H54 (cell line): Measurements from ENCODE around the gene CLASP1.

Experiments used
- DNase-seq: peaks from one replicate; pipeline ENCODE4 v3.0.0; 2011; ENCODE audit warnings: low spot score, mixed read lengths; ENCODE audit not compliant: insufficient read length
- FAIRE-seq: peaks from 3 replicates; lab custom pipeline; 2011; peaks lifted over from hg19 to GRCh38; lab: Jason Lieb, UNC
- POLR2A ChIP-seq: IDR thresholded peaks from 2 replicates; pipeline ENCODE4 v1.6.1; 2011; ENCODE audit warnings: low read depth, mild to moderate bottlenecking, low read length

CLASP1 gene

GRCh38 chr2:121436918-121437317 is 212.3 kb downstream of the CLASP1 start:
- TF ChIP-seq POLR2A = no peak
- FAIRE-seq (no peak), DNase-seq (no peak)

- DNase-seq (no peak), FAIRE-seq (no peak)
- no peak for TF ChIP-seq POLR2A
Observed at GRCh38 chr2:121435790-121436189, 213.5 kb downstream of the CLASP1 start.

- DNase-seq (no peak), FAIRE-seq (no peak)
- no peak for TF ChIP-seq POLR2A
Observed at GRCh38 chr2:121431214-121431613, 218.0 kb downstream of the CLASP1 start.

- no peak for TF ChIP-seq POLR2A
- FAIRE-seq (peak; percentile 15), DNase-seq (no peak)
Observed at GRCh38 chr2:121429927-121430520, 219.2 kb downstream of the CLASP1 start.

- DNase-seq = no peak
- no peak for TF ChIP-seq POLR2A
- FAIRE-seq = no peak
Observed at GRCh38 chr2:121429119-121429903, 220.0 kb downstream of the CLASP1 start.

- DNase-seq (no peak), FAIRE-seq (peak; percentile 27)
- TF ChIP-seq POLR2A = no peak
Observed at GRCh38 chr2:121427187-121427689, 222.0 kb downstream of the CLASP1 start.

DNA sequence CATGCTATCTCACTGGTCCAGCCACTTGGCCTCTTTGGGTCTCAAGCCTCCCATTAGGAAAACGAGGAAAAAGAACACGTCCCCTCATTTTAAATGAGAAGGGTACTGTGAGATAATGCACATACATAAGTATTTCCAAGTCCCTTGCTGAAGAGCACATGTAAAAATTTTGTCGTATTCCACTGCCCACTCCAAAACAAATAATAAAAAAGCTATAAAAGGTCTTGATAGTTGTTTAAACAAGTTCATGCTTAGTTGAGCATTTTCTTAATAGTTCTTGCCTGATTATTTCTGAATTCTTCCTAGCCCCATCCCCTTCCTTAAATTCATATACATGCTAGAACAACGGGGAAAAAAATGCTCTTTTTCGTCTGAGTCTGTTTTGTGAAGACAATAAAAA is 228.8 kb downstream of the CLASP1 start:
- no peak for FAIRE-seq
- TF ChIP-seq POLR2A = no peak

GRCh38 chr2:121419081-121419699 is 230.1 kb downstream of the CLASP1 start:
- DNase-seq (no peak), FAIRE-seq (no peak)
- no peak for TF ChIP-seq POLR2A

More for the DNA sequence above, 228.8 kb downstream of the CLASP1 start:
- no peak for DNase-seq

DNA sequence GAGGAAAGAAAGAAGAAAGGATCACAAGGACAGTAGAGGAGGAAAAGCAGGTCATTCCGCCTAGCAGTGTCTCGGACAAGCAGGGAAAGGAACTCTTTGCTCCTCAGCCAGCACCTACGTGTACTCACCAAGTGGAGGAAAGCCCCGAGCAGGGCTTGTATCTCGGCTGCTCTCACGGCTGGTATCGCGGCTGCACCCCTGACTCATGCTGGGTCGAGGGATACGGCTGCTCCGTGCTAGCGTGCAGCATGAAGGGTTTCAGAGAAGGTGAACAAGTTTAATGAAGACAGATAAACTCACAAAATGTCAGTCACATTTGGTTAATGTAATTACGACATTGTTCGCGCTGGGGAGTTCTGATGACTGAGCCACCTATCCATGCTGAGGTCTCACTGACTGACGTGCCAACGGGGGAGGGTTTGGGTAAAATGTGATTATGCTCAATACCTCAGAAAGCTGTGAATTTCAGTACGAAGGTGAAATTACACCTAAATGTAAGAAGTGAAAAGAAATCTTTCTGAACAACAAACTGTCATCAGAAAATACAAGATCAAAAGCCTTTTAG is 230.7 kb downstream of the CLASP1 start:
- TF ChIP-seq POLR2A = no peak
- no peak for DNase-seq
- FAIRE-seq = no peak

- no peak for TF ChIP-seq POLR2A
- DNase-seq (no peak), FAIRE-seq (no peak)
Observed at GRCh38 chr2:121417826-121418225, 231.4 kb downstream of the CLASP1 start.

GRCh38 chr2:121415727-121416126 is 233.5 kb downstream of the CLASP1 start:
- DNase-seq (no peak), FAIRE-seq (no peak)
- TF ChIP-seq POLR2A = no peak

GRCh38 chr2:121412349-121412748 is 236.9 kb downstream of the CLASP1 start:
- TF ChIP-seq POLR2A = no peak
- no peak for DNase-seq
- FAIRE-seq = no peak

GRCh38 chr2:121409966-121410365 is 239.3 kb downstream of the CLASP1 start:
- DNase-seq = no peak
- no peak for FAIRE-seq
- no peak for TF ChIP-seq POLR2A

GRCh38 chr2:121409388-121409787 is 239.9 kb downstream of the CLASP1 start:
- FAIRE-seq = no peak
- no peak for TF ChIP-seq POLR2A
- no peak for DNase-seq
